Fibroblast of lung (primary cell): ENCODE results near the gene CABP4.

Experiments used
- CTCF ChIP-seq, 2 donors: IDR thresholded peaks in 1 of 2; conservative IDR thresholded peaks in 1 of 2; 1 replicate in 1 of 2; 2 replicates in 1 of 2; pipeline ENCODE4 v1.5.1; 2011 to 2012; ENCODE audit warnings: low read length in 2 of 2, control low read depth in 1 of 2, inconsistent platforms in 1 of 2, low read depth in 1 of 2, mild to moderate bottlenecking in 1 of 2
- EZH2 ChIP-seq: IDR thresholded peaks from 2 replicates; pipeline ENCODE4 v1.5.1; 2012; ENCODE audit warnings: low read length, control low read depth, mild to moderate bottlenecking; ENCODE audit errors: missing control alignments

- no peak for TF ChIP-seq EZH2
- no peak for TF ChIP-seq CTCF (conservative IDR thresholded peaks at IDR 0.05 in 1 of 2, IDR thresholded peaks at IDR 0.05 in 1 of 2; ENCODE audit: low read depth in 1 of 2, low read length in 2 of 2)
Measured at GRCh38 chr11:67438158-67438902, 16.8 kb upstream of the CABP4 start.
